Measurements from ENCODE around the gene ROR1. TPM values are rescaled to one million over a fixed set of nuclear protein-coding genes. Genes with fewer than 3 reads are reported as not detected.

ROR1 gene
- total and polyA plus RNA-seq, 9 of the 15 experiments (the other 6 are each of a cell fraction or from before 2014, with no cell fraction given), result 0.02 TPM; not detected in 8

- Histone ChIP-seq H3K4me3 (no peak overlapping the region), H4K20me1 (replicated peaks; ENCODE audit: control insufficient read depth, insufficient read depth, low read length) (no peaks in the 10 kb centered on the region), H3K36me3 (ENCODE audit: control insufficient read depth, insufficient read depth, low read length) (no peaks in the 10 kb centered on the region), H3K4me1 (replicated peaks in 1 of 2; ENCODE audit: control insufficient read depth in 2 of 2, insufficient read depth in 2 of 2, low read length in 2 of 2) (no peaks in the 10 kb centered on the region), H3K27ac (ENCODE audit: extremely low read depth, low read depth, low read length) (no peak overlapping the region), H3K9me3 (replicated peaks; ENCODE audit: control insufficient read depth, insufficient read depth, low read depth, low read length) (no peaks in the 10 kb centered on the region), H3K4me2 (ENCODE audit: insufficient read depth, low read length) (no peak overlapping the region), H3K9me1 (ENCODE audit: control insufficient read depth, insufficient read depth, low read length) (no peaks in the 10 kb centered on the region), H3K27me3 (ENCODE audit: control insufficient read depth in 2 of 2, insufficient read depth in 2 of 2, low read length in 2 of 2) (no peaks in the 10 kb centered on the region; a peak in 1 of 5 replicates), H3K79me2 (ENCODE audit: control insufficient read depth, insufficient read depth, low read length) (no peaks in the 10 kb centered on the region), H3K9ac (ENCODE audit: insufficient read depth in 1 of 2, low read depth in 2 of 2, low read length in 2 of 2) (no peak overlapping the region), H2AFZ (ENCODE audit: low read depth, low read length) (no peak overlapping the region)
- ATAC-seq (no peak), FAIRE-seq (no peak), DNase-seq (ENCODE audit: extremely low read depth in 1 of 4, low spot score in 3 of 4) (no peak)
- no TSS peak for BruUV-seq (replicated peaks)
- in situ Hi-C loops (cut with MboI), result no loop called here
- no peak for TF ChIP-seq FOS (IDR thresholded peaks at IDR 0.05; ENCODE audit: extremely low read depth, insufficient read length)
- TF ChIP-seq, protein P1, sequence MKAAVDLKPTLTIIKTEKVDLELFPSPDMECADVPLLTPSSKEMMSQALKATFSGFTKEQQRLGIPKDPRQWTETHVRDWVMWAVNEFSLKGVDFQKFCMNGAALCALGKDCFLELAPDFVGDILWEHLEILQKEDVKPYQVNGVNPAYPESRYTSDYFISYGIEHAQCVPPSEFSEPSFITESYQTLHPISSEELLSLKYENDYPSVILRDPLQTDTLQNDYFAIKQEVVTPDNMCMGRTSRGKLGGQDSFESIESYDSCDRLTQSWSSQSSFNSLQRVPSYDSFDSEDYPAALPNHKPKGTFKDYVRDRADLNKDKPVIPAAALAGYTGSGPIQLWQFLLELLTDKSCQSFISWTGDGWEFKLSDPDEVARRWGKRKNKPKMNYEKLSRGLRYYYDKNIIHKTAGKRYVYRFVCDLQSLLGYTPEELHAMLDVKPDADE (conservative IDR thresholded peaks at IDR 0.05; ENCODE audit: control insufficient read depth, low read depth, low read length), result no peak
- no peak for TF ChIP-seq ZNF197 (CRISPR knock-in tag; IDR thresholded peaks at IDR 0.05; ENCODE audit: low read depth)
- TF ChIP-seq ZNF57 (CRISPR knock-in tag; IDR thresholded peaks at IDR 0.05), result no peak
- no peak for TF ChIP-seq HDAC2 (IDR thresholded peaks at IDR 0.05)
- TF ChIP-seq SAP30 (IDR thresholded peaks at IDR 0.05; ENCODE audit: borderline replicate concordance, insufficient read depth, low read depth, low read length, poor library complexity, severe bottlenecking), result no peak
- no peak for TF ChIP-seq TFAP4 (CRISPR knock-in tag; IDR thresholded peaks at IDR 0.05; ENCODE audit: borderline replicate concordance)
- TF ChIP-seq ELF4 (CRISPR knock-in tag; IDR thresholded peaks at IDR 0.05), result no peak
- TF ChIP-seq CHD2 (IDR thresholded peaks at IDR 0.05; ENCODE audit: low read depth, low read length), result no peak
- no peak for TF ChIP-seq HEY1 (CRISPR knock-in tag; IDR thresholded peaks at IDR 0.05; ENCODE audit: borderline replicate concordance)
- no peak for TF ChIP-seq ZNF263 (CRISPR knock-in tag; IDR thresholded peaks at IDR 0.05; ENCODE audit: borderline replicate concordance)
- no peak for TF ChIP-seq ZNF24 (IDR thresholded peaks at IDR 0.05)
- no peak for TF ChIP-seq ZNF282 (CRISPR knock-in tag; IDR thresholded peaks at IDR 0.05)
- no peak for TF ChIP-seq ZNF436 (CRISPR knock-in tag; IDR thresholded peaks at IDR 0.05)
- no peak for TF ChIP-seq KAT8 (IDR thresholded peaks at IDR 0.05; ENCODE audit: low read depth)
- no peak for TF ChIP-seq ZNF707 (CRISPR knock-in tag; conservative IDR thresholded peaks at IDR 0.05)
- no peak for TF ChIP-seq TCF7 (IDR thresholded peaks at IDR 0.05; ENCODE audit: borderline replicate concordance)
- CTCF ChIA-PET (ENCODE audit: low intra/inter-chr PET ratio), result no interaction called here
- 0% methylated on average over 4 of the region's 4 CpGs for WGBS (ENCODE audit: insufficient coverage, low coverage, missing lambda C conversion rate)
- intact Hi-C loops (cut with micrococcal nuclease), result no loop called here
- POLR2A ChIA-PET, result no interaction called here
Observed at GRCh38 chr1:63882048-63882704, 108.4 kb downstream of the ROR1 start.
